ENCODE data around the gene ENAM. TPM values are rescaled to one million over a fixed set of nuclear protein-coding genes. Genes with fewer than 3 reads are reported as not detected.
A peak's percentile ranks its signal among the peaks of the same experiment; 100 is the strongest.

The ENAM gene
- total RNA-seq, 1 donor from 2014 or later, result not detected

- Mint-ChIP-seq H3K27me3 (ENCODE audit: low read depth) (peaks cover 23% of the 10 kb centered on the region), H3K4me1 (peaks cover 19% of the 10 kb centered on the region), H3K4me3 (no peak overlapping the region), H3K36me3 (no peaks in the 10 kb centered on the region), H3K27ac (no peak overlapping the region), H3K9me3 (no peaks in the 10 kb centered on the region)
- no peak for DNase-seq (ENCODE audit: low spot score in 2 of 2, unreplicated experiment in 2 of 2)
- TF ChIP-seq CTCF (IDR thresholded peaks at IDR 0.05; ENCODE audit: unreplicated experiment), result no peak
Observed at GRCh38 chr4:70671091-70671490, 42.5 kb downstream of the ENAM start.

- Mint-ChIP-seq H3K4me1 (peaks cover 12% of the 10 kb centered on the region), H3K27me3 (ENCODE audit: low read depth) (peaks cover 23% of the 10 kb centered on the region), H3K36me3 (no peaks in the 10 kb centered on the region), H3K9me3 (no peaks in the 10 kb centered on the region), H3K27ac (no peak overlapping the region), H3K4me3 (no peak overlapping the region)
- DNase-seq (ENCODE audit: low spot score in 2 of 2, unreplicated experiment in 2 of 2), result no peak
- no peak for TF ChIP-seq CTCF (IDR thresholded peaks at IDR 0.05; ENCODE audit: unreplicated experiment)
Observed at GRCh38 chr4:70674191-70674590, 45.6 kb downstream of the ENAM start.

- no peak for DNase-seq (ENCODE audit: low spot score in 2 of 2, unreplicated experiment in 2 of 2)
- no peaks in the 10 kb centered on the region for H3K36me3 Mint-ChIP-seq
- H3K4me3 Mint-ChIP-seq, result no peak overlapping the region
- no peaks in the 10 kb centered on the region for H3K9me3 Mint-ChIP-seq
- peaks cover 12% of the 10 kb centered on the region for H3K4me1 Mint-ChIP-seq
- no peak overlapping the region for H3K27ac Mint-ChIP-seq
- H3K27me3 Mint-ChIP-seq (ENCODE audit: low read depth), result peaks cover 23% of the 10 kb centered on the region
- no peak for TF ChIP-seq CTCF (IDR thresholded peaks at IDR 0.05; ENCODE audit: unreplicated experiment)
Observed at GRCh38 chr4:70674731-70675130, 46.2 kb downstream of the ENAM start.

GRCh38 chr4:70676554-70677090, 48.1 kb downstream of the ENAM start:
- H3K4me1 Mint-ChIP-seq, result peaks cover 21% of the 10 kb centered on the region
- H3K36me3 Mint-ChIP-seq, result no peaks in the 10 kb centered on the region
- no peak for DNase-seq (ENCODE audit: low spot score in 2 of 2, unreplicated experiment in 2 of 2)
- H3K27ac Mint-ChIP-seq, result no peak overlapping the region
- no peaks in the 10 kb centered on the region for H3K9me3 Mint-ChIP-seq
- no peak overlapping the region for H3K4me3 Mint-ChIP-seq
- no peak for TF ChIP-seq CTCF (IDR thresholded peaks at IDR 0.05; ENCODE audit: unreplicated experiment)
- peaks cover 6% of the 10 kb centered on the region for H3K27me3 Mint-ChIP-seq (ENCODE audit: low read depth)

GRCh38 chr4:70678383-70678999, 49.9 kb downstream of the ENAM start:
- Mint-ChIP-seq H3K4me1 (peaks cover 20% of the 10 kb centered on the region), H3K36me3 (no peaks in the 10 kb centered on the region), H3K27me3 (ENCODE audit: low read depth) (peaks cover 5% of the 10 kb centered on the region), H3K9me3 (no peaks in the 10 kb centered on the region), H3K4me3 (no peak overlapping the region), H3K27ac (peak overlapping the region; percentile 5)
- no peak for DNase-seq (ENCODE audit: low spot score in 2 of 2, unreplicated experiment in 2 of 2)
- no peak for TF ChIP-seq CTCF (IDR thresholded peaks at IDR 0.05; ENCODE audit: unreplicated experiment)
